Type B pancreatic cell (in vitro differentiated cells): ENCODE measurements around the gene ARAP2. TPM values are rescaled to one million over a fixed set of nuclear protein-coding genes. Genes with fewer than 3 reads are reported as not detected.

Experiments used
- DNase-seq: peaks from one replicate; pipeline ENCODE4 v3.0.0; 2021; ENCODE audit warnings: mixed read lengths; ENCODE audit not compliant: unreplicated experiment; ENCODE audit errors: extremely low spot score
- H3K27ac Mint-ChIP-seq: 2 replicates; pipeline ENCODE4 v1.8.0; 2021; ENCODE audit warnings: mild to moderate bottlenecking, mixed read lengths
- H3K27me3 Mint-ChIP-seq: 2 replicates; pipeline ENCODE4 v1.8.0; 2021; ENCODE audit warnings: mixed read lengths
- H3K36me3 Mint-ChIP-seq: 2 replicates; pipeline ENCODE4 v1.8.0; 2021; ENCODE audit warnings: mixed read lengths
- H3K4me1 Mint-ChIP-seq: one replicate; pipeline ENCODE4 v1.8.0; 2021; ENCODE audit warnings: mixed read lengths; ENCODE audit not compliant: unreplicated experiment
- H3K4me3 Mint-ChIP-seq: 2 replicates; pipeline ENCODE4 v1.8.0; 2021; ENCODE audit warnings: mild to moderate bottlenecking, mixed read lengths
- H3K9me3 Mint-ChIP-seq: 2 replicates; pipeline ENCODE4 v1.8.0; 2021; ENCODE audit warnings: mixed read lengths
- total RNA-seq: library from RNA; stranded (reverse); gene quantifications from 2 replicates; pipeline ENCODE4 v1.2.1, GENCODE V29; 2021; ENCODE audit warnings: low replicate concordance
- TF ChIP-seq, protein P1 (sequence below): fragments of 200-600 bp; sonication (generic); conservative IDR thresholded peaks from 2 replicates; pipeline ENCODE4 v1.5.0; 2021; ENCODE audit warnings: antibody characterized with exemption, mild to moderate bottlenecking

The ARAP2 gene
- total RNA-seq, 1 donor from 2014 or later: 10.8 TPM

DNA sequence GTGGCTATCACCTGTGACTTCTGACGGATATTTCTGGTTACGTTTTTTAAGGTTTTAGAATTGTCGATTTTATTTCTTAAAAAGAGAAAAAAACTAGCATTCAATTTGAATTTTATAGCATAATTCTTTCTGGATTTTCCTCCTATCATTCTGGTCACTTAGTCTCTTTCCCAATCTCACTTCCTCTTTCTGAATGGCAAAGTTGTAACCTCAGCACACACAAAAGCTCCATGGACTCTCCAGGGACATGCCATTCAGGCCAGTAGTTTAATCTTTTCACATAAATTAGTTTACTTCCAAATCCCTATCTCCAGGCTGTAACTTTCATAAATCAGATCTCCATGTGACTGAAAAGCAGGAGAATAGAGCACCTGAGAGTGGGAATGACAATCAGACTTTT, 110.7 kb downstream of the ARAP2 start:
- peaks cover 7% of the 10 kb centered on the region for H3K36me3 Mint-ChIP-seq
- H3K9me3 Mint-ChIP-seq: no peaks in the 10 kb centered on the region
- no peak overlapping the region for H3K4me3 Mint-ChIP-seq
- no peak overlapping the region for H3K27ac Mint-ChIP-seq
- H3K27me3 Mint-ChIP-seq: no peaks in the 10 kb centered on the region
- TF ChIP-seq, protein P1, sequence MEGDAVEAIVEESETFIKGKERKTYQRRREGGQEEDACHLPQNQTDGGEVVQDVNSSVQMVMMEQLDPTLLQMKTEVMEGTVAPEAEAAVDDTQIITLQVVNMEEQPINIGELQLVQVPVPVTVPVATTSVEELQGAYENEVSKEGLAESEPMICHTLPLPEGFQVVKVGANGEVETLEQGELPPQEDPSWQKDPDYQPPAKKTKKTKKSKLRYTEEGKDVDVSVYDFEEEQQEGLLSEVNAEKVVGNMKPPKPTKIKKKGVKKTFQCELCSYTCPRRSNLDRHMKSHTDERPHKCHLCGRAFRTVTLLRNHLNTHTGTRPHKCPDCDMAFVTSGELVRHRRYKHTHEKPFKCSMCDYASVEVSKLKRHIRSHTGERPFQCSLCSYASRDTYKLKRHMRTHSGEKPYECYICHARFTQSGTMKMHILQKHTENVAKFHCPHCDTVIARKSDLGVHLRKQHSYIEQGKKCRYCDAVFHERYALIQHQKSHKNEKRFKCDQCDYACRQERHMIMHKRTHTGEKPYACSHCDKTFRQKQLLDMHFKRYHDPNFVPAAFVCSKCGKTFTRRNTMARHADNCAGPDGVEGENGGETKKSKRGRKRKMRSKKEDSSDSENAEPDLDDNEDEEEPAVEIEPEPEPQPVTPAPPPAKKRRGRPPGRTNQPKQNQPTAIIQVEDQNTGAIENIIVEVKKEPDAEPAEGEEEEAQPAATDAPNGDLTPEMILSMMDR: no peak
- H3K4me1 Mint-ChIP-seq: no peaks in the 10 kb centered on the region
- DNase-seq: no peak

DNA sequence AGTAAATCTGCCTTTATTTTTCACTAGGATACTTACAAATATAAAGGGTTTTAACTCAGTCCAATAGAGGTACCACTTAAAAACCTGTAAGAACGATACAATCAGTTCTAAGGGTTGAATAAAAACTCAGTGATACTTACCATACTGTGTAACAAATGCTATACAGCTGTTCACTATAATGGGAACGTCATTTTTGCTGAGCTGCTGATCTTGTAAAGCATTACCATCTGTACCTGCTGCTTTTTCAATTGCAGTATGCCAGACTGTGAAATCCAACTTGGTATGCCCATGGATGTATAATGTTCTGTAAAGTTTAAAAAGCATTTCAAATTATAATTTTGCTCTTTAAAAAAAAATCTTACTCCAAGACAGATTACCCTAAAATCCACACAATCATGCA, 111.2 kb downstream of the ARAP2 start:
- no peak for DNase-seq
- TF ChIP-seq, protein P1: no peak
- H3K9me3 Mint-ChIP-seq: no peaks in the 10 kb centered on the region
- no peak overlapping the region for H3K4me3 Mint-ChIP-seq
- no peaks in the 10 kb centered on the region for H3K27me3 Mint-ChIP-seq
- H3K27ac Mint-ChIP-seq: no peak overlapping the region
- H3K4me1 Mint-ChIP-seq: no peaks in the 10 kb centered on the region
- H3K36me3 Mint-ChIP-seq: peaks cover 7% of the 10 kb centered on the region

DNA sequence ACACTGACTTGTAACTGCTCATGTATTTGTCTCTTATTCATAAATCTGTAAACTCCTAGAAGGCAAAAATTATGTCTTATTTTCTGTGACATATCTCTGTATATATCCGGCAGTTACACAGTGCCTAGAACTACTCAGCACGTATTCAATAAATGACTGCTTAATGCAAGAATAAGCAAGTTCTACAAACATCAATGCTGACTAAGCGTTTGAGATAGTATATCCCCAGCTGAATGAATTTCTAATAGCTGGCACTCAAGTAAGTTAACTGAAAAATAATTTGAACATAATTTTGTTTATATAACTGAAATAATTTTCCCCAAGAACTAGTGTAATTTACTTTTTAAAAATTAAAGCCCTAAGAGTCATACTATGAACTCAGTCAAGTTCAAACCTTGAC, 113.7 kb downstream of the ARAP2 start:
- TF ChIP-seq, protein P1: no peak
- H3K27me3 Mint-ChIP-seq: no peaks in the 10 kb centered on the region
- H3K4me1 Mint-ChIP-seq: no peaks in the 10 kb centered on the region
- no peaks in the 10 kb centered on the region for H3K9me3 Mint-ChIP-seq
- peaks cover 7% of the 10 kb centered on the region for H3K36me3 Mint-ChIP-seq
- H3K27ac Mint-ChIP-seq: no peak overlapping the region
- H3K4me3 Mint-ChIP-seq: no peak overlapping the region
- no peak for DNase-seq

DNA sequence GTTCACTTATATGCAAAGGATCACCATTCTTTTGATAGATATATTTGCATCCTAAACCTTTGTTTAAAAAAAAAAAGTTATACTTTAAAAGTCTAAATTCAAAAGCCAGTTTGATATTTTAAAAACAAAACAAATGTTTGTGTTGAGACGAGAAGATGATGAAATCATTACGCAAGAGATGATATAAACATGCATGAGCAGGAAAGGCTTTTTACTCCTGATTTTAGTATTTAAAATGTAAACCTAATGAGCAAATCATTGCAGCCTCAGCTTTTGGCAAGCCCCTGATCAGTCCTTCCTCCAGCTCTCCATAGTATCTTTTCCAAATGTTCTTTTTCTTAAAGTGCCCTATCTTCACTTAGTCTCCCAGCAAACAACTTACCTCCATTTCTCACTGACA, 115.6 kb downstream of the ARAP2 start:
- Mint-ChIP-seq H3K36me3 (peaks cover 9% of the 10 kb centered on the region), H3K4me3 (no peak overlapping the region), H3K4me1 (no peaks in the 10 kb centered on the region), H3K27me3 (no peaks in the 10 kb centered on the region), H3K27ac (no peak overlapping the region), H3K9me3 (no peaks in the 10 kb centered on the region)
- TF ChIP-seq, protein P1: no peak
- no peak for DNase-seq

DNA sequence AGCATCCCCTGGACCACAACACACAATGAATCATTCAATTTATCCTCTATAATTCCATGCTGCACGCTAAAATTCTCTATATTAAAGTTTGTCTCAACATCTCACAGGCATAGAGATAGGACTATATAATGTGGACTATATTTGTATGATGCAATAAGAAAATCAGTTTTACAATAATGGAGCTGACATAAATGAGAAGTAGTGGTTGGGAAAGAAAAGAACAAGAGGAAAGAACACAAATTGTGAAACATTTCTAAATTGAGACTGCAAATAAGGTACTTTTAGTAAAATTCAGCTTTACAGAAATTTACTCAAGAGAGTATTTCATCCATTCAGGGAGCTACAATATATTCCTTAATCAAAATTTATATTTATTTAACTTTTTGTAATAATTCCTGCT, 120.4 kb downstream of the ARAP2 start:
- Mint-ChIP-seq H3K4me3 (no peak overlapping the region), H3K4me1 (no peaks in the 10 kb centered on the region), H3K27me3 (no peaks in the 10 kb centered on the region), H3K36me3 (peaks cover 14% of the 10 kb centered on the region), H3K9me3 (no peaks in the 10 kb centered on the region), H3K27ac (no peak overlapping the region)
- DNase-seq: no peak
- TF ChIP-seq, protein P1: no peak

DNA sequence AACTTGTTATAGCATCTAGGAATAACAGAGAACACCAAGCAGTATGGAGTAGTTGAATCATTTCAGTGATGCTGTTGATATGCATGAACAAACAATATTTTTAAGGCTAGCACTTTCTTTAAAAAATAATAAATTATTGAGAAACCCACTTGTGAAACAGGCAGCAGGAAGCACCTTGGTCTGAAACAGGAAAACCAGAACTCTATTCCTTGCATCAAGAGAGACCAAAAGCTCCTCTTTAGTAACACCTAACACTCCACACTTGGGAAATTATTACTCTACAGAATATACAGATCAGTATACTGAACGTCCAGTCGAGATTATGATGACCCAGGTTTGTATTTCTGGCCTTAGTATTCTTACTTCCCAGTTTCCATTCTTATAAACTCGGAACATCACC, 129.0 kb downstream of the ARAP2 start:
- Mint-ChIP-seq H3K27me3 (no peaks in the 10 kb centered on the region), H3K9me3 (no peaks in the 10 kb centered on the region), H3K36me3 (peaks cover 10% of the 10 kb centered on the region), H3K4me1 (peaks cover 11% of the 10 kb centered on the region), H3K27ac (no peak overlapping the region), H3K4me3 (no peak overlapping the region)
- TF ChIP-seq, protein P1: no peak
- DNase-seq: no peak
